Measurements from ENCODE around the gene RAD51C.

DNA sequence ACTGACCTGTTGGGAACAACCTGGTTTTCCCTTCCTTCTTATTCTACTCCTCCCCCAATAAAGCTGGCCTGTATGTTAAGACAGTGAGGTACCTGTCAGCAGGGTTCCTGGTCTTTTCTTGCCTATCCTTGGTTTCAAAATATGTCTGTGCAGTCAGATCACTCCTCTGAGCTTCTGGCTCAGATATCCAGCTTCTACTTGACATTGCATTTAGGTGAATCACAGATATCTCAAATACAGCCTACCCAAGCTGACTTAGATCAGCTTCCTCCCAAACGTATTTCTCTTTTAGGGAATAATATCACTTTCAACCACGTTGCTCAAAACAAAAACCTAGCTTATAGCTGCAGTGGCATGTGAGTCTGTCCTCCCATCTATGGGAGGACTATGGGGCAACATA, 49.3 kb upstream of the RAD51C start:
- TF ChIP-seq MTF1 (CRISPR knock-in tag; IDR thresholded peaks at IDR 0.05; ENCODE audit: borderline replicate concordance), result no peak
- TF ChIP-seq SREBF2 (CRISPR knock-in tag; IDR thresholded peaks at IDR 0.05), result no peak
- TF ChIP-seq, protein P1, sequence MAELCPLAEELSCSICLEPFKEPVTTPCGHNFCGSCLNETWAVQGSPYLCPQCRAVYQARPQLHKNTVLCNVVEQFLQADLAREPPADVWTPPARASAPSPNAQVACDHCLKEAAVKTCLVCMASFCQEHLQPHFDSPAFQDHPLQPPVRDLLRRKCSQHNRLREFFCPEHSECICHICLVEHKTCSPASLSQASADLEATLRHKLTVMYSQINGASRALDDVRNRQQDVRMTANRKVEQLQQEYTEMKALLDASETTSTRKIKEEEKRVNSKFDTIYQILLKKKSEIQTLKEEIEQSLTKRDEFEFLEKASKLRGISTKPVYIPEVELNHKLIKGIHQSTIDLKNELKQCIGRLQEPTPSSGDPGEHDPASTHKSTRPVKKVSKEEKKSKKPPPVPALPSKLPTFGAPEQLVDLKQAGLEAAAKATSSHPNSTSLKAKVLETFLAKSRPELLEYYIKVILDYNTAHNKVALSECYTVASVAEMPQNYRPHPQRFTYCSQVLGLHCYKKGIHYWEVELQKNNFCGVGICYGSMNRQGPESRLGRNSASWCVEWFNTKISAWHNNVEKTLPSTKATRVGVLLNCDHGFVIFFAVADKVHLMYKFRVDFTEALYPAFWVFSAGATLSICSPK (IDR thresholded peaks at IDR 0.05; ENCODE audit: borderline replicate concordance), result no peak
- no peak for TF ChIP-seq RCOR1 (IDR thresholded peaks at IDR 0.05; ENCODE audit: borderline replicate concordance in 1 of 2, low read depth in 2 of 2, low read length in 2 of 2)
- no peak for TF ChIP-seq FOXP1 (CRISPR knock-in tag; IDR thresholded peaks at IDR 0.05)
- TF ChIP-seq SMAD1 (IDR thresholded peaks at IDR 0.05; ENCODE audit: low read depth, low read length, partially characterized antibody), result no peak
- no peak for TF ChIP-seq ZNF384 (IDR thresholded peaks at IDR 0.05; ENCODE audit: low read depth, low read length)
- TF ChIP-seq NFE2L1 (tag; IDR thresholded peaks at IDR 0.05; ENCODE audit: borderline replicate concordance, low read depth), result no peak
- no peak for TF ChIP-seq U2AF2 (optimal IDR thresholded peaks at IDR 0.05; ENCODE audit: low read depth, low read length)
- TF ChIP-seq, protein P2, sequence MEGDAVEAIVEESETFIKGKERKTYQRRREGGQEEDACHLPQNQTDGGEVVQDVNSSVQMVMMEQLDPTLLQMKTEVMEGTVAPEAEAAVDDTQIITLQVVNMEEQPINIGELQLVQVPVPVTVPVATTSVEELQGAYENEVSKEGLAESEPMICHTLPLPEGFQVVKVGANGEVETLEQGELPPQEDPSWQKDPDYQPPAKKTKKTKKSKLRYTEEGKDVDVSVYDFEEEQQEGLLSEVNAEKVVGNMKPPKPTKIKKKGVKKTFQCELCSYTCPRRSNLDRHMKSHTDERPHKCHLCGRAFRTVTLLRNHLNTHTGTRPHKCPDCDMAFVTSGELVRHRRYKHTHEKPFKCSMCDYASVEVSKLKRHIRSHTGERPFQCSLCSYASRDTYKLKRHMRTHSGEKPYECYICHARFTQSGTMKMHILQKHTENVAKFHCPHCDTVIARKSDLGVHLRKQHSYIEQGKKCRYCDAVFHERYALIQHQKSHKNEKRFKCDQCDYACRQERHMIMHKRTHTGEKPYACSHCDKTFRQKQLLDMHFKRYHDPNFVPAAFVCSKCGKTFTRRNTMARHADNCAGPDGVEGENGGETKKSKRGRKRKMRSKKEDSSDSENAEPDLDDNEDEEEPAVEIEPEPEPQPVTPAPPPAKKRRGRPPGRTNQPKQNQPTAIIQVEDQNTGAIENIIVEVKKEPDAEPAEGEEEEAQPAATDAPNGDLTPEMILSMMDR (IDR thresholded peaks at IDR 0.05 in 2 of 3, conservative IDR thresholded peaks at IDR 0.05 in 1 of 3; ENCODE audit: insufficient read depth in 2 of 3, low read depth in 1 of 3, low read length in 3 of 3), result no peak
- no peak for TF ChIP-seq NR2C2 (CRISPR knock-in tag; IDR thresholded peaks at IDR 0.05)
- no peak for TF ChIP-seq NR2C2 (tag; IDR thresholded peaks at IDR 0.05)
- no peak for TF ChIP-seq ZNF695 (CRISPR knock-in tag; IDR thresholded peaks at IDR 0.05)

All from K562 (cell line).